Smooth muscle cell (in vitro differentiated cells): ENCODE results near the gene INPP5E. TPM values are rescaled to one million over a fixed set of nuclear protein-coding genes. Genes with fewer than 3 reads are reported as not detected.

Experiments
- DNase-seq: peaks from one replicate; lab custom pipeline; 2025; ENCODE audit not compliant: unreplicated experiment; lab: John Stamatoyannopoulos, UW
- H2AFZ ChIP-seq: fragments of 200-600 bp; sonication (generic); 2 replicates; pipeline ENCODE4 v1.6.0; 2016; ENCODE audit warnings: antibody characterized with exemption, low read depth, mild to moderate bottlenecking
- H3F3A ChIP-seq: fragments of 200-600 bp; sonication (generic); 2 replicates; pipeline ENCODE4 v1.6.0; 2017; ENCODE audit warnings: antibody characterized with exemption, low read depth
- H3K27ac ChIP-seq: fragments of 200-600 bp; sonication (generic); 2 replicates; pipeline ENCODE4 v1.5.1; 2016; ENCODE audit warnings: low read depth, mild to moderate bottlenecking
- H3K27me3 ChIP-seq: fragments of 200-600 bp; sonication (generic); 2 replicates; pipeline ENCODE4 v1.6.1; 2016; ENCODE audit warnings: low read depth, mild to moderate bottlenecking
- H3K36me3 ChIP-seq: fragments of 200-600 bp; sonication (generic); 2 replicates; pipeline ENCODE4 v1.5.1; 2016; ENCODE audit warnings: low read depth
- H3K4me1 ChIP-seq: fragments of 200-600 bp; sonication (generic); 2 replicates; pipeline ENCODE4 v1.5.1; 2016; ENCODE audit warnings: low read depth
- H3K4me2 ChIP-seq: fragments of 200-600 bp; sonication (generic); 2 replicates; pipeline ENCODE4 v1.6.0; 2016; ENCODE audit warnings: mild to moderate bottlenecking
- H3K4me3 ChIP-seq: fragments of 200-600 bp; sonication (generic); 2 replicates; pipeline ENCODE4 v1.5.1; 2016; ENCODE audit warnings: mild to moderate bottlenecking
- H3K79me2 ChIP-seq: fragments of 200-600 bp; sonication (generic); 2 replicates; pipeline ENCODE4 v1.6.0; 2016; ENCODE audit warnings: low read depth, mild to moderate bottlenecking
- H3K9ac ChIP-seq: fragments of 200-600 bp; sonication (generic); 2 replicates; pipeline ENCODE4 v1.6.0; 2016; ENCODE audit warnings: low read depth
- H3K9me3 ChIP-seq: fragments of 200-600 bp; sonication (generic); replicated peaks from 2 replicates; pipeline ENCODE4 v1.5.1; 2016; ENCODE audit warnings: low read depth
- H4K20me1 ChIP-seq: fragments of 200-600 bp; sonication (generic); 2 replicates; pipeline ENCODE4 v1.6.0; 2016; ENCODE audit warnings: low read depth
- WGBS: methylation state at CpG from one replicate; pipeline ENCODE4 v1.1.7; 2016; ENCODE audit warnings: low lambda C conversion rate; 5-methylcytosine and 5-hydroxymethylcytosine counted together
- polyA plus RNA-seq: library from polyadenylated mRNA; unstranded; fragments of >200 nt; fragmentation: Nextera tagmentation; extraction: Ambion mirVana; gene quantifications from 2 replicates; pipeline ENCODE4 v1.2.1, GENCODE V29; 2016
- total RNA-seq: library from RNA; depleted of rRNA; stranded (reverse); fragments of >200 nt; gene quantifications from 2 replicates; pipeline ENCODE4 v1.2.3, GENCODE V29; 2014
- TF ChIP-seq, protein P1 (sequence below): fragments of 200-600 bp; sonication (generic); IDR thresholded peaks from 2 replicates; pipeline ENCODE4 v1.5.1; 2017; ENCODE audit warnings: borderline replicate concordance, mild to moderate bottlenecking, antibody characterized with exemption; ENCODE audit not compliant: insufficient read depth, poor library complexity, severe bottlenecking

INPP5E gene
- total and polyA plus RNA-seq, 2 experiments from 2014 or later: 2.8 to 7.7 TPM

DNA sequence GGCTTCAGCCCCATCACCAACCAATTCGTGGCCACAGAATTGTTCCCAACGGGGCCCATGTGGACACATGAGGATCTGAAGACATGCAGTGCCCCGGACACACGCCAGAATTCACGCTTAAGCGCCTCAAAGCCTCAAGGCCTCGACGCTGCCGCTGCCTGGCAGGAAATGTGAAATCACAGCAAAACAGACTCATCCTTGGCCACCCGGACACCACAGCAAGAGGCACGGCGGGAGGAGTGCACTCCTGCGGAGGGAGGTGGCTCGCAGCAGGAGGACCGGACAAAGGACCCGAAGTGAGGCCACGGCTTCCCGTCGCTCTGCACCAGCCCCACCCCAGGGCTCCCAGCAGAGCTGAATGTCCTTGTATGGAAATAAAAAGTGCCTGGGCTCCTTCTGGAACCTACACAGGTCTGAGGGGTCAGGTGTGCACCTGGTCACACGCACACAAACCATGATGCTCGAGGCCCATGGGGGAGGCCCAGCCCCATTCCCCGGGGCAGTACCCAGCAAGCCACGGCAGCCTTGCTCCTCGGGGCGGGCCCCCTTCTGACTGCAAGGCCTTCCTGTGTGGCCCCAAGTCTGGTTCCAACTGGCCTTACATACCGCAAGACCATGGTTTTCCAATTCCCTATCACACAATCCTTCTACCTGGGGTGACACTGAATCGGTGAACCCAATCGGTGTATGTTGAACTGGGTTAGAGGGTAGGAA, 33.2 kb upstream of the INPP5E start:
- Histone ChIP-seq H3K4me3 (no peak overlapping the region), H3K9me3 (no peaks in the 10 kb centered on the region), H3K36me3 (peaks cover 23% of the 10 kb centered on the region), H3K4me2 (no peak overlapping the region), H2AFZ (no peak overlapping the region), H3K4me1 (no peaks in the 10 kb centered on the region), H3K27me3 (no peaks in the 10 kb centered on the region), H3F3A (no peaks in the 10 kb centered on the region), H3K9ac (no peak overlapping the region), H3K79me2 (peaks cover 96% of the 10 kb centered on the region), H4K20me1 (peaks cover 100% of the 10 kb centered on the region), H3K27ac (no peak overlapping the region)
- TF ChIP-seq, protein P1, sequence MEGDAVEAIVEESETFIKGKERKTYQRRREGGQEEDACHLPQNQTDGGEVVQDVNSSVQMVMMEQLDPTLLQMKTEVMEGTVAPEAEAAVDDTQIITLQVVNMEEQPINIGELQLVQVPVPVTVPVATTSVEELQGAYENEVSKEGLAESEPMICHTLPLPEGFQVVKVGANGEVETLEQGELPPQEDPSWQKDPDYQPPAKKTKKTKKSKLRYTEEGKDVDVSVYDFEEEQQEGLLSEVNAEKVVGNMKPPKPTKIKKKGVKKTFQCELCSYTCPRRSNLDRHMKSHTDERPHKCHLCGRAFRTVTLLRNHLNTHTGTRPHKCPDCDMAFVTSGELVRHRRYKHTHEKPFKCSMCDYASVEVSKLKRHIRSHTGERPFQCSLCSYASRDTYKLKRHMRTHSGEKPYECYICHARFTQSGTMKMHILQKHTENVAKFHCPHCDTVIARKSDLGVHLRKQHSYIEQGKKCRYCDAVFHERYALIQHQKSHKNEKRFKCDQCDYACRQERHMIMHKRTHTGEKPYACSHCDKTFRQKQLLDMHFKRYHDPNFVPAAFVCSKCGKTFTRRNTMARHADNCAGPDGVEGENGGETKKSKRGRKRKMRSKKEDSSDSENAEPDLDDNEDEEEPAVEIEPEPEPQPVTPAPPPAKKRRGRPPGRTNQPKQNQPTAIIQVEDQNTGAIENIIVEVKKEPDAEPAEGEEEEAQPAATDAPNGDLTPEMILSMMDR: no peak
- DNase-seq: no peak
- WGBS: 99% methylated on average over 28 of the region's 28 CpGs

- H3K27me3 ChIP-seq: no peaks in the 10 kb centered on the region
- DNase-seq: no peak
- TF ChIP-seq, protein P1: no peak
- H3F3A ChIP-seq: no peaks in the 10 kb centered on the region
- WGBS: 98% methylated on average over 19 of the region's 19 CpGs
- H3K9me3 ChIP-seq: no peaks in the 10 kb centered on the region
- no peak overlapping the region for H3K4me3 ChIP-seq
- no peak overlapping the region for H3K4me2 ChIP-seq
- peaks cover 96% of the 10 kb centered on the region for H3K79me2 ChIP-seq
- no peak overlapping the region for H3K27ac ChIP-seq
- peaks cover 100% of the 10 kb centered on the region for H4K20me1 ChIP-seq
- no peaks in the 10 kb centered on the region for H3K4me1 ChIP-seq
- H2AFZ ChIP-seq: no peak overlapping the region
- no peak overlapping the region for H3K9ac ChIP-seq
- peaks cover 30% of the 10 kb centered on the region for H3K36me3 ChIP-seq
Observed at GRCh38 chr9:136471802-136472487, 32.3 kb upstream of the INPP5E start.

GRCh38 chr9:136470792-136471469, 31.3 kb upstream of the INPP5E start:
- H3K79me2 ChIP-seq: peaks cover 91% of the 10 kb centered on the region
- no peak overlapping the region for H3K27ac ChIP-seq
- H4K20me1 ChIP-seq: peaks cover 99% of the 10 kb centered on the region
- no peaks in the 10 kb centered on the region for H3F3A ChIP-seq
- no peaks in the 10 kb centered on the region for H3K9me3 ChIP-seq
- H3K4me1 ChIP-seq: no peaks in the 10 kb centered on the region
- no peak overlapping the region for H2AFZ ChIP-seq
- no peaks in the 10 kb centered on the region for H3K27me3 ChIP-seq
- DNase-seq: no peak
- no peak overlapping the region for H3K4me2 ChIP-seq
- H3K36me3 ChIP-seq: peaks cover 28% of the 10 kb centered on the region
- no peak overlapping the region for H3K9ac ChIP-seq
- H3K4me3 ChIP-seq: no peak overlapping the region
- 97% methylated on average over 12 of the region's 12 CpGs for WGBS
- TF ChIP-seq, protein P1: no peak
